Putamen (tissue), 1 donor: Measurements from ENCODE around the gene WWOX.
"Not testable (repeated sequence)": the region's sequence is repeated elsewhere in the genome, so short reads cannot be mapped to it uniquely, and the experiment has no call there.

ENCODE experiments used
- DNase-seq: peaks from one replicate; pipeline ENCODE4 v3.0.0-alpha.2; 2016; ENCODE audit warnings: low spot score

WWOX gene

DNA sequence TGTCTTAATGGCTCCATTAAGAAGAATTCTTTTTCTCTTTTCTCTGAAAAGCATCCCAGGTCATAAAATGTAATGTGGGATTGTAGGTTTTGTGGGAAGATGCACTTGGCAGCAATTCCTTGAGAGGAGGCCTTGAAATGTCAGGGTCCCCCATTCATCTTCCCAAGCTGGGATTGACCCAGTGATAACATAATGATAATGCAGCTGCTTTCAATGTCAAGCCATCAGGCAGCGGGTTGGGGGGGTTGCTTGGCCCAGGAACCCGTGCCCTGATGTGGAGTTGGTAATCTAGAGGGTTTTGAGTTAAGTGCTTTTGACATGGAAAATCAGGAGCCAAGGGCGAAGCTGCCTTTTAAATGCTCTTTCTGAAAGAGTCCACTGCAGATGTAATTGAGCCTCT, 484.0 kb downstream of the WWOX start:
- no peak for DNase-seq

DNA sequence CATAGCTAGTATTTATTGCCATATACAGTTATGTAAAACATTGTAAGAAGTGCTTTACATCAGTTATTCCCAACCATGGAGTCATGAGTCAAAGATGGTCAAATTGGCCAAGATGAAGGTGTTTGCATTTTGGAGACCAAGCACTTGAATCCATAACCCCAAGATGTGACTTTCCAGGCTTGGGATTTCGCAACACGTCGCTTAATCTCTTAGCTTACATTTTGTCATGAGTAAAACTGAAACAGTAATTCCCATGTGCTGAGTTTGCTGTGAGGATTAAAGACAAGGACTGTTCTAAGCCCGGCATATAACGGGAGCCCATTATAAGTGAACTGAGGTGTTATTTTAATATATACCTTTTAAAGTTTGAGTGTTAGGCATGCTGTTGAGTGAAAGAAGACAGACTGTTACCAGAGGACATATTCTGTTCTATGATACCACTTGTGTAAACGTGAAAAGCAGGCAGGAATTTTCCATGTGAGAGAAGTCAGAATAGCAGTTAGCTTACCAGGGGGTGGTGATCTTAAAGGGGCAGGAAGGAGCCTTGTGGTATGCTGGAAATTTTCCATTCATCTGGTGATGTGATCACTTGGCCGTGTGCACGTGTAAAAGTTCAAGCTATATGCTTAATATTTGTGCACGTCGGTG, 484.9 kb downstream of the WWOX start:
- DNase-seq, result no peak

DNA sequence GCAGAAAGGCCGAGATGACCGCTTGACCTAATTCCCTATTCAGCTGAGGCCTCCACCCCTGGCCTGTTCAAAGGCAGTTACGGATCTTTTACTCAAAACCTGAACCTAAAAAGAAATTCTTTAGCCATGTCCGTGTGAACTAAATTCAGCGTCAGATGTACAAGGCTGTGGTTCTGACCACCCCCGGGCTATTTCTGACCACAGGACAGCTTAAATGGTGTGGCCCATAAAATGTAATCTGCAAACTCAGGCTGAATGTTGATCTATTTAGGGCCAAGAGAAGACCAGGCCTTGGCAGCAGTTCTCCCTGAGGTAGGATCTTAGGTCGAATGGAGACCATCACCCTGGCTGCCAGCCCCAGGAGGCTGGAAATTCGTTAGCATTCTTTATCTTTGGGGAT, 485.5 kb downstream of the WWOX start:
- DNase-seq, result no peak

DNA sequence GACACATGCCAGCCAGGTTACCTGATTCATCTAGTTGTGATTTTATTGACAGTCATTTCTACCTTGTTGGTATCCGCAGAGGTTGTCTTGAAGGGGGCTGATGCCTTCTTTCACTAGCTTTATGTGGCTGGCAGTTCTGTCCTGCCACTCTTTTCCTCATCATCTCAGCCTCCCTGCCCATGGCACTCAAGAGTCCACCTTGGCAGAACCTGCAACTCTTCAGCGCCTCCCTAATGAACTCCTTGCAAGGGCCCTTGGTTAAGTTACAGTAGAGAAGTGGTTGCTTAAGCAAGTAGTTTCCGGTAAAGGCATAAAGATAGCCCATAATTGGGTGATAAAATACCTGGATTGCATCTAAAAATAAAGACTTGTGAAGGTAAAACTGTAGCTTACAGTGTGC, 489.9 kb downstream of the WWOX start:
- no peak for DNase-seq

DNA sequence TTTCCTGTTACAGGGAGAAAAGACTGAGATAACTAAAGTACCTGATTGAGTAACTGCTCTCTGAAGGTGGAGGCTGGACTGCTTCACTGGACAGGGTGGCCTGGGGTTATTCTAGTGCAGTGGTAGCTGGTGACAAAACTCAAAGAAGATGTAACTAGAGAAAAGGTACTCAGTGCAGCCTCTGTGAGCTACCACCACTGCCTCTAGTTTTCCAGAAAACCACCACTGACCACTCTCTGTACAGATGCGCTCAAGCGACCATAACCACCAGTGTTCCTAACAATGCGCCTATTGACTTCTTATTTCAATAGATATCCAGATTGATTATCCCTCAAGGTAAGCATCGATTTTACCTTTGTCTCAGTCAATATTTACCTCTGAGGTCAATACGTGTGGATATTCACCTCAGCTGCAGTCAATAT, 492.2 kb downstream of the WWOX start:
- no peak for DNase-seq

- DNase-seq, result no peak
Observed at GRCh38 chr16:78592111-78592510, 492.7 kb downstream of the WWOX start.

GRCh38 chr16:78593352-78593751, 493.9 kb downstream of the WWOX start:
- DNase-seq, result no peak

DNA sequence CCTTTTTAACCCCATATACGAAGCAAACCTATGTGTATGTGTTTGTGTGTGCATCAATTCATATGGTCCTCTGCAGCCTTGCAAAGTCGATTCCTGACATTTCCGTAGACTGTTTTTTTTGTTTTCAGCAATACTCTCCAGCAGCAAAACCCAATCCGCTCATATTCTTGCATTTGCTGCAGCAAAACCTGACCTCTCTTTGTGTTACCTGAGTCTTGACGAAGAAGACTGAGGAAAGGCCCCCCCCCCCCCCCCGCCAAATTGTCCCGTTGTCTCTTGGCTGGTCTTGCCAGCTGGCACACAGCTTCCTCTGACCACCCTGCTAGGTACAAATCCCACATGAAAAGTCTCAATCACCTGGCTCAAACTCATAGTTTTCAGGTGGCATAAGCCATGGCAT, 494.7 kb downstream of the WWOX start:
- DNase-seq, result no peak

- DNase-seq, result no peak
Observed at GRCh38 chr16:78596348-78596995, 497.0 kb downstream of the WWOX start.

- DNase-seq, result no peak
Observed at GRCh38 chr16:78596996-78597422, 497.6 kb downstream of the WWOX start.

DNA sequence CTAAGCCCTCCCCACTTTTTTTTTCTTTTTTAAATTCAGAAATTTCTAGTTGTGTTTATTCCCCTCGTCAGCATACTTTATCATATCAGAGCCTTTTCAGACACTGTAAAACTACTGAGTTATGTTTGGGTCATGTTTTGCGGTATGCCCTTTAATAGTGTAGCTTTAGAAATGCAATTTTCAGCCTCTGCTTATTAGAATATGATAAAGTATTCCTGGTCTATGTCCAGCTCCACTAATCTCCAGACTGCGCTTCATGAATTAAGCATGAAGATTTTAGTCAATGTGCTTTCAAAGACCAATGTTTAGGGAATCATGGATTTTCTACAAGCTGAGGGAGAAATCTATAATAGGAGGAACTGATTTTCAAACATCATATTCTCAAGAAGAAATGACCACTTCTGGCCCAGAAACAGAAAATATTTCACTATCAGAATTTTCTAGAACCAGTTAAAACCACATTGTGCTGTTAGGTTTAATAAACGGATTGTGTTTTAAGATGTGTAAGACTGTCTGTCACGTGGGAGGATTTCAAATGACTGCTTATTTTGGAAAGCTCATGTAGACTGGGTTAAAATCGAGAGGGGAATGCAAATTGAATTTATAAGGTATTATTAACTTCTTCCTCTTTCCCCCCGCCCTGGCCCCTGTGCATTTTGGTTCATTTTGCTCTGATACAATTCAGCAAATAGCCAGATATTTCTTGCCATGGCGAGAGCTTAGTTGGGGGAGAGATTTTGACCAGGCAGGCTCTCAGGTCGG, 498.5 kb downstream of the WWOX start:
- DNase-seq, result no peak

DNA sequence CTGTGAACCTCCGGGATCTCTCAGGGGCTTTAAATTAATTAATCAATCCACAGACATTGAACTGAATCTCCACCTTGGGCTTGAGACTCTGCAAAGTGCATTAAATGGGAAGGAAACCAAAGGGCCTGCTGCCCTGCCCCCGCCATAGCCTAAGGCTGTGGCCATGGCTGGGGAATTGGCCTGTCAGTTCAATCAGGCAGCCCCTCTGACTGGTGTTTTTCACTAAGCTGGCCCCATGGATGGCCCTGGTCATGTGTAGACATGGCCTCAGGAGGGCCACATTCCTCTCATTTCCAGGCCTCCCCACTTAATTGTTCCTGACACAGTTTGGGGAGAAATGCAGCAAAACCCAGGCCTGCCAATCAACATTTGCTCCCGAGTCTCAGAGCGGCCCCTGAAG, 499.8 kb downstream of the WWOX start:
- DNase-seq, result no peak

DNA sequence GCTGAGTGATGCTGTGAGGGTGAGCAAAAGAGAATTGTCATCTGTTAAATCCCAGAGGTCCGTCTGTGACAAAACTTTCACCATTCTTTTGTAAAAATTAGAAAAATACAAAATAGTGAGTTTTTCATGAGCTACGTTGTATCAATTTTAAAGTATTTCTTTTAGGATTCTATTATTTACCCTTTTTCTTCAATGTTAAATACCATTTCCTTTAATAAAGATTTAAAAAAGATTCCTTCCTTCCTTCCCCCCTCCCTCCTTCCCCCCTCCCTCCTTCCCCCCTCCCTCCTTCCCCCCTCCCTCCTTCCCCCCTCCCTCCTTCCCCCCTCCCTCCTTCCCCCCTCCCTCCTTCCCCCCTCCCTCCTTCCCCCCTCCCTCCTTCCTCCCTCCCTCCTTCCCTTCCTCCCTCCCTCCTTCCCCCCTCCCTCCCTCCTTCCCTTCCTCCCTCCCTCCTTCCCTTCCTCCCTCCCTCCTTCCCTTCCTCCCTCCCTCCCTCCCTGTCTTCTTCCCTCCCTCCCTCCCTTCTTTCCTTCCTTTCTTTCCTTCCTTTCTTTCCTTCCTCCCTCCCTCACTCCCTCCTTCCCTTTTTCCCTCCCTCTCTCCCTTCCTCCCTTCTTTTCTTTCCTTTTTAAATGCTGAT, 505.1 kb downstream of the WWOX start:
- not testable (repeated sequence) for DNase-seq

DNA sequence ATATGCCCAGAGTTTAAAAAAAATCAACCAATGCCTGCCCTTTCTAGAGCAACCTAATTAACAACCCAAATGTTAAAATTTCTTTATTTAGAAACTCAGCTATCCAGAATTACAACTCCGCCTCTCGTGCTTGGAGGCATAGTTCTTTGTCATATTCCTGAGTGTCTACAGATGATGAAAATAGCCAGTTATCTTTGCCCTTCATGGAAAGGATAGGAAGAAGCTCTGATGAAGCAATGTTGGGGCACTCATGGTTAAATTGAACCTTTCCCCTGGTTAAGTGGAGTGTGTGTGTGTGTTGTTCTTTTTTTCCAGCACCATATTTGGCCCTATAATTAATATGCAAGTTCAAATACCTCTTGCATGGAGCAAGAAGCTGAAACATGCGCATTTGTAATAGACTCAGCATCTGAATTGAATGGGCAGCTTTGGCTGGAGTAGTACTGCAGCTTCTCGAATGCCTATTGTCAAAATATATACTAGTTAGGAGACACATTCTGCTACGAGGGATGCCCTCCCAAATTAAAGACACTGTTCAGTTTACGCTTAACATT, 506.2 kb downstream of the WWOX start:
- no peak for DNase-seq

GRCh38 chr16:78606545-78606944, 507.1 kb downstream of the WWOX start:
- DNase-seq, result no peak

- no peak for DNase-seq
Observed at GRCh38 chr16:78607022-78607421, 507.6 kb downstream of the WWOX start.

DNA sequence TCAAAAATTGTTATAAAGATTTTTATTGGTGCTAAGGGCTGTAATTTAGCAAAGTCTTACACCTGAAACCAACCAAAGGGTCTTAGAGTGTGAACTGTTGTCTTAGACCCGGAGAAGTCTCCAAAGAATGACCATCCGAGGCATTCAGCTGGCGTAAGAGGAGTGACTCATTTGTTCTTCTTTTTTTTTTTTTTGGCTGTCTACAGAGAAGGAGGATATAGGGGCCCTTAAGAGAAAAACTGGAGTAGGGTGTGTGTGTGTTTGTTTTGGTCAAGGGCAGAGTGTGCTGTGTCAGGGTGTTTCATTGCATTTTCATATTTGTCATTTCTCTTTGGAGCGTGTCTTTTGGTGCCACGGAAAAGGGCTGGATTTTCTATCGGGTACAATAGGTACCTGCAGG, 508.0 kb downstream of the WWOX start:
- no peak for DNase-seq

- no peak for DNase-seq
Observed at GRCh38 chr16:78608305-78608776, 508.9 kb downstream of the WWOX start.

DNA sequence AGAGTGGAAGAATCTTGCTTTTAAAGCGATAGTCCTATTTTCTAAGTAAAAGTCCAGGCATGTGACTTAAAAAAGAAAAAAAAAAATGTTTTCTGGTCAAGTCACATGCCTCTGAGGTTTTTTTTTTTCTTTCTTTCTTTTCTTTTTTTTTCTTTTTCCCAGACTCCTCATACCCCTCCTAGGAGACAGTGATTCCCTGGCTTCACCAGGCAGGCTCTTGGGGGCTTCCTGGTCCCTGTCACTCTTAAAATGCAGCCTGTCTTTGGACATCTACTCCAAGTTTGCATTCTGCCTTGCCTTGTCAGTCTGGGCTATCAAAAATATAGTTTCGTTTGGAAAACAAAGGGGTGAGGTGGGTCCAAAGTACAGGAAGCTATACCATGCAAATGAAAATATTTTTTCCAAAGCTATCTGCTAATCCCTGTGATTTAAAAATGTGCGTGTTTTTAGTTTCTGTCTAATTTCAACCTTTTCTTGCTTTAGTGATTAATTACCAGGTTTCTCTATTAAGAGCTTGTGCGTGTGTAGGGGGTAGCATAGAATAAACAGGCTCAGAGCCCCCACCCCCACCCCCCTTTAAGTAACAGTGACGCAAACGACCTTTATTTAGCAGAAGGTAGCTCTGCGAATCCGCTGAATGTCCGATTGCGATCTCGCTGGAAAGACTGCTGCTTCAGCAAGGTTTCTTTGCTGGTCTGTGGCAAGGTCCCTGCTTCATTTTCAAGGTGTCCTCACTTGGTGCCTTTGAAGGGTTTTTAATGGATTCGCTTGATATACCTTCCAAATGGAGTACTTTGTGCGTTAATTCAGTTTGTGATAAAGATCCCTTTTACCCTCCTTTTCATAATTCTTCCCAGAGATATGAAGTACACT, 510.2 kb downstream of the WWOX start:
- DNase-seq, result no peak

DNA sequence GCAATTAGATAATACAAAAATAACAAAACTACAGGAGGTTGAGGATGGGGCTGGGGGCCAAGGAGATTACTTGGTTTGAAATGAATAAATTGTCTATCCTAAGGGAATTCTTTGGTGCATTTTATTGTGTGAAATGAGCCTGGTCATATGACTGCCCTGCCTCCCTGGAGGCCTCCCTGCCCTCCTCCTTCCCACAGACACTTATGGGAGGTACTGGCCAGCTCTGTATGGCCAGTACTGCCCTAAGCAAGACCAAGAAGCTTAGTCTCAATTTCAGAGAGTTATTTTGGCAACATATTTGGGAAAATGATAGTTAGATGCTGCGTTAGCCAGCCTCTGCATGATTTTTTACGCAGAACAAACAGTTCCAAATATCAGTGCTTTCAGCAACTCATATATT, 511.9 kb downstream of the WWOX start:
- no peak for DNase-seq

- no peak for DNase-seq
Observed at GRCh38 chr16:78619811-78620210, 520.4 kb downstream of the WWOX start.
